NCI-H345 treated with DMSO at 0.1 percent for 48 hours (cell line): ENCODE measurements around the gene PPFIA1.
"Not testable (repeated sequence)": the region's sequence is repeated elsewhere in the genome, so short reads cannot be mapped to it uniquely, and the experiment has no call there.

Source experiments
- DNase-seq: peaks from one replicate; lab custom pipeline; 2025; ENCODE audit not compliant: unreplicated experiment; lab: John Stamatoyannopoulos, UW

The PPFIA1 gene

GRCh38 chr11:70387564-70387963, 117.1 kb downstream of the PPFIA1 start:
- DNase-seq = no peak

- DNase-seq = no peak
Measured at GRCh38 chr11:70389201-70389600, 118.7 kb downstream of the PPFIA1 start.

DNA sequence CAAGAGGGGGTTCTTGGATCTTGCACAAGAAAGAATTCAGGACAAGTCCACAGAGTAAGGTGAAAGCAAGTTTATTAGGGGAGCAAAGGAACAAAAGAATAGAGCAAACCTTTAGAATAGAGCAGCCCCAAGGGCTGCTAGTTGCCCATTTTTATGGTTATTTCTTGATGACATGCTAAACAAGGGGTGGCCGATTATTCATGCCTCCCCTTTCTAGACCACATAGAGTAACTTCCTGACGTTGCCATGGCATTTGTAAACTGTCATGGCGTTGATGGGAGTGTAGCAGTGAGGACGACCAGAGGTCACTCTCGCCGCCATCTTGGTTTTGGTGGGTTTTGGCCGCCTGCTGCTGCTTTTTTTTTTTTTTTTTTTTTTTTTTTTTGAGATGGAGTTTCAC, 120.4 kb downstream of the PPFIA1 start:
- not testable (repeated sequence) for DNase-seq

- DNase-seq = no peak
Measured at GRCh38 chr11:70394211-70394950, 123.9 kb downstream of the PPFIA1 start.

- DNase-seq = peak; percentile 31
Measured at GRCh38 chr11:70397336-70397982, 127.0 kb downstream of the PPFIA1 start.

DNA sequence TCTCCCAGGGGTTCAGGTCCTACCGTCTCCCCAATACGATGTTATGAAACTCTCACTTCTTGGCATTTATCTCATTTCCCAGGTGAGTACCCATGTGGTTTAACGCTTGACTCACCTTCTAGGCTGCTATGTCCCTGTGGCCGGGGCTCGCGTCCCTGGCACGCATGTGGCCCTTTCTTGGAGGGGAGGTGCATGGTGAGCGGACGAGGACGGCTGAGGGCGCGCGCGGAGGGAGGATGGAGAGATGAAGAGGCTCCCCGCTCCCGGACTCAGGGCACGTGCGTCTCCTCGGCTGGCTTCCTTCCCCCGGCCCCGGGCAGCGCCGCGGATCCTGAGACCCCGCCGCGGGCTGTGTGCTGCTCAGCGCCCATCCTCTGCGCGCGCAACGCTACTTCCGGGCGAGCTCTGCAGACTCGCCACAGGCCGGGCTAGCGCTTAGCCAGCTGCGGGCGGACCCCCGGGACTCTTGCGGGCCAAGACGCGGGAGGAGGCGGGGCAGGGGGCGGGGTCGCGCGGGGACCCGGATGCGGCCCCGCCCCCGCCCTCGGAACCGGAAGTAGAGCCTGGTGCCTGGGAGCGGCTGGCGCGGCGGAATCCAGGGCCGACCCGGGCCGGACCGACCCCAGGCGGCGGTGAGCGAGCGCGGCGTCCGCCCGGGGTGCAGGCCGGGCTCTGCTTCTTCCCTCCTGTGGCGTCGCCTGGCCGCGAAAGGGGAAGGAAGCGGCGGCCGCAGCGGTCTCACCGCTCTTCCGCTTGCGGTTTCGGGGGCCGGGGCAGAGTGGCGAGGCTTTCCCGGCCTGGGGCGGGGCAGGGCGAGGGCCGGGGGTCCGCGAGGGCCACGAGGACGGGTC, 127.7 kb downstream of the PPFIA1 start, which contains the start of gene CTTN:
TSS of gene CTTN (plus strand) at position 547 of the 851 bp plus-strand sequence. CDS start 8,769 bp downstream, outside the sequence.
- DNase-seq = peak; percentile 72

GRCh38 chr11:70398834-70399680, 128.6 kb downstream of the PPFIA1 start:
- DNase-seq = no peak

- DNase-seq = no peak
Measured at GRCh38 chr11:70399681-70400112, 129.2 kb downstream of the PPFIA1 start.

DNA sequence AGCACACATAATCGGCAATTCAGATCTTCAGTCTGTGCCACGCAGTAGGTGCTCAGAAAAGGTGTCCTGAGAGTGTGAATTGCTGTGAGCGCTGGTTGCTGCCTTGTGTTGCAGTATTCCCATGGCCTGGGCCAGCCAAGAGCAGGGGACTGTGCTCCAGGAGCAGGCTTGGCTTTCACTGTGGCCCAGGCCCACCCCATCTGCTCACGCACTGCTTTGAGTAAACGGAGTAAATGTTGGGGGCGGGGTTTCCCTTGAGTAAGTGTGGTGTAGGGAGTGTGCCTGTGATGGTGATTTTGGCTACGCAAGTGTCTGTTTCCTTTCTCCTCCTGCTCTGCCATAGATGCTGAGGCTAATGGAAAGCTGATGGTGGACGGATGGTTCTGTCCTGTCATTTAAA, 130.2 kb downstream of the PPFIA1 start:
- DNase-seq = no peak

DNA sequence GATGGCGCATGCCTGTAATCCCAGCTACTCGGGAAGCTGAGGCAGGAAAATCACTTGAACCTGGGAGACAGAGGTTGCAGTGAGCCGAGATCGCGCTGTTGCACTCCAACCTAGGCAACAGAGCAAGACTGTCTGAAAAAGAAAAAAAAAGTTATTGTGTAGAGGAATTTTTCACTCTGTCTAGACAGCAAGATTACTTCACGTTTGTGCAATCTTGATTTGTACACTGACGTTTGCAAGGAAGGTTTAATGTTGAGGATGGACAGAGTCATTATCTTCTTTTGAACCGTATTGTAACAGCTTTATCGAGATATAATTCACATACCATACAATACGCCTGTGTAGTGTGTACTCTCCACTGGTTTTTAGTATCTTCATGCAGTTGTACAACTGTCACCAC, 131.5 kb downstream of the PPFIA1 start:
- no peak for DNase-seq

DNA sequence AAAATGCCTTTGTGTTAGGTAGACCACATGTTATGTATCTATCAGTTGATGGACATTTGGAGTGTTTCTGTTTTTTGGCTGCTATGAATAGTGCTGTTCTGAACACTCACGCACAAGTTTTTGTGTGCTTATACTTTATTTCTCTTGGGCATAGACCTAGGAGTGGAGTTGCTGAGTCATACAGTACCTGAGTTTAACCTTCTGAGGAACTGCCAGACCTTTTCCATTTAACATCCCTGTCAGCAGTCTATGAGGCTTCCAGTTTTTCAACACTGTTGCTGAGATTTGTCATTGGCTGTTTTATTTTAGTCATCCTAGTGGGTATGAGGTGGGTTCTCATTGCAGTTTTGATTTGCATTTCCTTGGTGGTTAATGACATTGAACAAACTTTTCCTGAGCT, 132.2 kb downstream of the PPFIA1 start:
- no peak for DNase-seq

- no peak for DNase-seq
Measured at GRCh38 chr11:70404244-70404643, 133.8 kb downstream of the PPFIA1 start.

DNA sequence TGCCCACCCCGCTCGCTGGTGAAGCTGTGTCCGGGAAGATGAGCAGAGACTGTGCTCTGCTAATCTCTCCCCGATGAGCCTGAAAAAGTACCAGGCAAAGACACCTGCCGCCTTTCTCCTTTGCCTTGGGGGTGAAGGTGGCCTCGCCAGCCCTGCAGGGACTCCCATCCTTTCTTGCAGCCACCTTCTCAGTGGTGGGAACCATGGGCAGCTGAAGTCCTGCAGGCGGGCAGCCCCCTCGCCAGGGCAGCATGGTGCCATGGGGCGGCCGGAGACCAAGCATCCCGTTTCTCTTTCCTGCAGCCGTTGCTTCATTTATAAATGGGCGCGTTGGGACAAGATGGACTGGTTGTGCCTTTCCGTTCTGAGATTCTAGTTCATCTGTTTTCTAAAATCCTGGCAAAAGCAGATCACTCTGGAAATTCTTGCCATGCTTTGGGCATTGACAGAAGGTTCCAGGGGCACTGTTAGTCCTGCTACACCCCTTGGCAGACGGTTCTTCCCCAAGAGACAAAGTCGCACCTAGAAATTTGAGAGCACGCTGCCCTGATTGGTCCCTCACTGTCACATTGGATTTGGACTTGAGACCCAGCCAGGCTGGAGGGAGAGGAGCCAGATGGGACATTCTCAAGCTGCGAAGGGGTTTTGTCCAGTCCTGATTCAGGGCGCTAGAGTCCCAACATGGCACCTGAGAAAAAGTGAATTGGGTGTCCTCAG, 135.3 kb downstream of the PPFIA1 start:
- DNase-seq = no peak

- no peak for DNase-seq
Measured at GRCh38 chr11:70407121-70407520, 136.6 kb downstream of the PPFIA1 start.

GRCh38 chr11:70407814-70408213, 137.3 kb downstream of the PPFIA1 start:
- no peak for DNase-seq

DNA sequence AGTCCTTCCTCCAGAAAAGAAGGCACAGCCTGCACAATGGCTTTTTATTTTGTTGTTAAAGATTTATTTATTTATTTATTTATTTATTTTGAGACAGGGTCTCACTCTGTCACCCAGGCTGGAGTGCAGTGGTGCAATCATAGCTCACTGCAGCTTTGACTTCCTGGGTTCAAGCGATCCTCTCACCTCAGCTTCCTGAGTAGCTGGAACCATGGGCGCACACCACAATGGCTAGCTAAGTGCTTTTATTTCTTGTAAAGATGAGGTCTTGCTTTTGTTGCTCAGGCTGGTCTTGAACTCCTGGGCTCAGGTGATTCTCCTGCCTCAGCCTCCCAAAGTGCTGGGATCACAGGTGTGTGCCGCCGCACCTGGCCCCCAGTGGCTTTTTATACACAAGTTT, 137.8 kb downstream of the PPFIA1 start:
- not testable (repeated sequence) for DNase-seq

GRCh38 chr11:70409437-70409836, 138.9 kb downstream of the PPFIA1 start:
- DNase-seq = no peak

GRCh38 chr11:70409871-70410270, 139.4 kb downstream of the PPFIA1 start:
- no peak for DNase-seq

GRCh38 chr11:70410276-70411205, 140.1 kb downstream of the PPFIA1 start:
- no peak for DNase-seq
